ENCODE data around the gene CPSF4.

CPSF4 gene

GRCh38 chr7:99449326-99449725, 10.6 kb downstream of the CPSF4 start:
- DNase-seq, result no peak
- H3K9me3 Mint-ChIP-seq, result no peaks in the 10 kb centered on the region
- peaks cover 70% of the 10 kb centered on the region for H3K36me3 Mint-ChIP-seq (ENCODE audit: low read depth)
- H3K4me3 Mint-ChIP-seq, result no peak overlapping the region
- no peak for TF ChIP-seq CTCF (IDR thresholded peaks at IDR 0.05)
- peaks cover 2% of the 10 kb centered on the region for H3K27me3 Mint-ChIP-seq (ENCODE audit: low read depth, poor library complexity)
- H3K4me1 Mint-ChIP-seq, result no peaks in the 10 kb centered on the region
- no peak overlapping the region for H3K27ac Mint-ChIP-seq

GRCh38 chr7:99451936-99452335, 13.2 kb downstream of the CPSF4 start:
- Mint-ChIP-seq H3K27me3 (ENCODE audit: low read depth, poor library complexity) (peaks cover 2% of the 10 kb centered on the region), H3K9me3 (no peaks in the 10 kb centered on the region), H3K4me3 (no peak overlapping the region), H3K27ac (no peak overlapping the region), H3K36me3 (ENCODE audit: low read depth) (peaks cover 55% of the 10 kb centered on the region), H3K4me1 (no peaks in the 10 kb centered on the region)
- DNase-seq, result no peak
- TF ChIP-seq CTCF (IDR thresholded peaks at IDR 0.05), result no peak

GRCh38 chr7:99452541-99452940, 13.8 kb downstream of the CPSF4 start:
- TF ChIP-seq CTCF (IDR thresholded peaks at IDR 0.05), result no peak
- Mint-ChIP-seq H3K27me3 (ENCODE audit: low read depth, poor library complexity) (peaks cover 2% of the 10 kb centered on the region), H3K9me3 (no peaks in the 10 kb centered on the region), H3K27ac (peak overlapping the region; percentile 71), H3K36me3 (ENCODE audit: low read depth) (peaks cover 49% of the 10 kb centered on the region), H3K4me3 (no peak overlapping the region), H3K4me1 (no peaks in the 10 kb centered on the region)
- no peak for DNase-seq

- no peaks in the 10 kb centered on the region for H3K4me1 Mint-ChIP-seq
- H3K9me3 Mint-ChIP-seq, result no peaks in the 10 kb centered on the region
- H3K27ac Mint-ChIP-seq, result peak overlapping the region; percentile 71
- no peak for TF ChIP-seq CTCF (IDR thresholded peaks at IDR 0.05)
- H3K4me3 Mint-ChIP-seq, result no peak overlapping the region
- H3K27me3 Mint-ChIP-seq (ENCODE audit: low read depth, poor library complexity), result peaks cover 2% of the 10 kb centered on the region
- peaks cover 48% of the 10 kb centered on the region for H3K36me3 Mint-ChIP-seq (ENCODE audit: low read depth)
- no peak for DNase-seq
Observed at GRCh38 chr7:99453105-99453504, 14.4 kb downstream of the CPSF4 start.

GRCh38 chr7:99455874-99456273, 17.1 kb downstream of the CPSF4 start:
- Mint-ChIP-seq H3K4me1 (peaks cover 5% of the 10 kb centered on the region), H3K36me3 (ENCODE audit: low read depth) (peaks cover 56% of the 10 kb centered on the region), H3K9me3 (no peaks in the 10 kb centered on the region), H3K27ac (peak overlapping the region; percentile 74), H3K4me3 (no peak overlapping the region), H3K27me3 (ENCODE audit: low read depth, poor library complexity) (peaks cover 2% of the 10 kb centered on the region)
- no peak for DNase-seq
- no peak for TF ChIP-seq CTCF (IDR thresholded peaks at IDR 0.05)

- no peak overlapping the region for H3K4me3 Mint-ChIP-seq
- H3K27ac Mint-ChIP-seq, result peak overlapping the region; percentile 74
- H3K4me1 Mint-ChIP-seq, result peaks cover 5% of the 10 kb centered on the region
- H3K27me3 Mint-ChIP-seq (ENCODE audit: low read depth, poor library complexity), result peaks cover 2% of the 10 kb centered on the region
- no peak for TF ChIP-seq CTCF (IDR thresholded peaks at IDR 0.05)
- no peak for DNase-seq
- no peaks in the 10 kb centered on the region for H3K9me3 Mint-ChIP-seq
- H3K36me3 Mint-ChIP-seq (ENCODE audit: low read depth), result peaks cover 56% of the 10 kb centered on the region
Observed at GRCh38 chr7:99456288-99456687, 17.5 kb downstream of the CPSF4 start.
